Measurements from ENCODE around the gene CEP170.
"Not testable (repeated sequence)": the region's sequence is repeated elsewhere in the genome, so short reads cannot be mapped to it uniquely, and the experiment has no call there.

Gene CEP170

GRCh38 chr1:243233908-243234307, 21.2 kb downstream of the CEP170 start:
- no peak for DNase-seq (ENCODE audit: low read depth in 2 of 2)

- no peak for DNase-seq (ENCODE audit: low read depth in 2 of 2)
These were observed 24.2 kb downstream of the CEP170 start for GRCh38 chr1:243230914-243231313.

GRCh38 chr1:243229526-243229925, 25.6 kb downstream of the CEP170 start:
- no peak for DNase-seq (ENCODE audit: low read depth in 2 of 2)

GRCh38 chr1:243227622-243228021, 27.5 kb downstream of the CEP170 start:
- no peak for DNase-seq (ENCODE audit: low read depth in 2 of 2)

GRCh38 chr1:243218059-243218458, 37.0 kb downstream of the CEP170 start:
- DNase-seq (ENCODE audit: low read depth in 2 of 2) = no peak

- no peak for DNase-seq (ENCODE audit: low read depth in 2 of 2)
These were observed 37.7 kb downstream of the CEP170 start for GRCh38 chr1:243217349-243217748.

- DNase-seq (ENCODE audit: low read depth in 2 of 2) = no peak
These were observed 38.3 kb downstream of the CEP170 start for GRCh38 chr1:243216741-243217140.

GRCh38 chr1:243215276-243215875, 39.7 kb downstream of the CEP170 start:
- not testable (repeated sequence) for DNase-seq (ENCODE audit: low read depth in 2 of 2)

GRCh38 chr1:243213045-243213787, 41.9 kb downstream of the CEP170 start:
- DNase-seq (ENCODE audit: low read depth in 2 of 2) = no peak

GRCh38 chr1:243211984-243212383, 43.1 kb downstream of the CEP170 start:
- not testable (repeated sequence) for DNase-seq (ENCODE audit: low read depth in 2 of 2)

GRCh38 chr1:243205026-243205501, 50.0 kb downstream of the CEP170 start:
- not testable (repeated sequence) for DNase-seq (ENCODE audit: low read depth in 2 of 2)

GRCh38 chr1:243204336-243204735, 50.7 kb downstream of the CEP170 start:
- not testable (repeated sequence) for DNase-seq (ENCODE audit: low read depth in 2 of 2)

GRCh38 chr1:243203196-243203595, 51.9 kb downstream of the CEP170 start:
- DNase-seq (ENCODE audit: low read depth in 2 of 2) = not testable (repeated sequence)

- DNase-seq (ENCODE audit: low read depth in 2 of 2) = not testable (repeated sequence)
These were observed 53.8 kb downstream of the CEP170 start for GRCh38 chr1:243201316-243201715.

- not testable (repeated sequence) for DNase-seq (ENCODE audit: low read depth in 2 of 2)
These were observed 57.6 kb downstream of the CEP170 start for GRCh38 chr1:243197524-243197923.

- not testable (repeated sequence) for DNase-seq (ENCODE audit: low read depth in 2 of 2)
These were observed 61.8 kb downstream of the CEP170 start for GRCh38 chr1:243193330-243193729.

GRCh38 chr1:243186201-243186995, 68.7 kb downstream of the CEP170 start:
- DNase-seq (ENCODE audit: low read depth in 2 of 2) = not testable (repeated sequence)

GRCh38 chr1:243184787-243185186, 70.3 kb downstream of the CEP170 start:
- not testable (repeated sequence) for DNase-seq (ENCODE audit: low read depth in 2 of 2)

GRCh38 chr1:243183661-243184060, 71.4 kb downstream of the CEP170 start:
- DNase-seq (ENCODE audit: low read depth in 2 of 2) = not testable (repeated sequence)

GRCh38 chr1:243183176-243183575, 71.9 kb downstream of the CEP170 start:
- not testable (repeated sequence) for DNase-seq (ENCODE audit: low read depth in 2 of 2)

- no peak for DNase-seq (ENCODE audit: low read depth in 2 of 2)
These were observed 75.4 kb downstream of the CEP170 start for GRCh38 chr1:243179720-243180119.

- DNase-seq (ENCODE audit: low read depth in 2 of 2) = not testable (repeated sequence)
These were observed 77.3 kb downstream of the CEP170 start for GRCh38 chr1:243177792-243178191.

Data from stimulated activated CD4-positive, alpha-beta T cell treated with anti-CD3 and anti-CD28 coated beads, Interleukin-1b, Interleukin-23, amount 100 ng/mL, for 4 hours (primary cell).